ENCODE measurements around the gene DCLK2. TPM values are rescaled to one million over a fixed set of nuclear protein-coding genes. Genes with fewer than 3 reads are reported as not detected.

The DCLK2 gene
- total RNA-seq, 1 experiment from 2014 or later, result 1.2 TPM

DNA sequence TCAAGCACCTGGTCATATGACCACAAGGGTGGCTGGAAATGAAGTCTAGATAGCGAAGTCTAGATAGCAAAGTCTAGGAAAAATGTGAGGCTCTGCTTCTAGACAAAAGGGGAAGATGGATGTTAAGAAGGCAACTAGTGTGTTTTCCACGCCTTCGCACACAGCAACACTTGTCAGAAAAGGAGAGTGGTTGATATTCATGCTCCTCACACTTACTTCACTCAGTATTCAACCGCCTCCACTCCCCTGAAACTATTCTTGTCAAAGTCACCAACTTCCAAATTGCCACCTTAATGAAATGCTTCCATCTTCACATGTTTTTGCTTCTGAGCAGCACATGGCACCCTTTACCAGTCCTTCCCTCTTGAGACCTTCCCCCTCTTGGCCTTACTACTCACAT lies 27.7 kb upstream of the DCLK2 start:
- intact Hi-C loops (cut with micrococcal nuclease), result no loop called here
- no TSS peak for BruUV-seq (replicated peaks)
- H3K9ac ChIP-seq (ENCODE audit: low read length), result no peak overlapping the region
- H3K9me3 ChIP-seq (ENCODE audit: low read length), result no peaks in the 10 kb centered on the region
- no peak overlapping the region for H3K4me2 ChIP-seq (ENCODE audit: low read length)
- ATAC-seq (no peak), DNase-seq (no peak)
- no peaks in the 10 kb centered on the region for H3F3A ChIP-seq (ENCODE audit: low read length, unreplicated experiment)
- H3K4me1 ChIP-seq (ENCODE audit: insufficient read depth, low read length), result no peaks in the 10 kb centered on the region
- H3K4me3 ChIP-seq (ENCODE audit: low read length), result no peak overlapping the region
- ChIA-PET CTCF (no interaction called here), POLR2A (ENCODE audit: unreplicated experiment) (no interaction called here)
- H3K36me3 ChIP-seq (ENCODE audit: low read depth, low read length), result no peaks in the 10 kb centered on the region
- H3K27ac ChIP-seq (ENCODE audit: low read length), result no peak overlapping the region
- no peaks in the 10 kb centered on the region for H3K79me2 ChIP-seq (ENCODE audit: low read length)
- H4K20me1 ChIP-seq (ENCODE audit: low read length), result no peaks in the 10 kb centered on the region
- no peaks in the 10 kb centered on the region for H3K27me3 ChIP-seq (ENCODE audit: low read length)
- TF ChIP-seq, protein P1, sequence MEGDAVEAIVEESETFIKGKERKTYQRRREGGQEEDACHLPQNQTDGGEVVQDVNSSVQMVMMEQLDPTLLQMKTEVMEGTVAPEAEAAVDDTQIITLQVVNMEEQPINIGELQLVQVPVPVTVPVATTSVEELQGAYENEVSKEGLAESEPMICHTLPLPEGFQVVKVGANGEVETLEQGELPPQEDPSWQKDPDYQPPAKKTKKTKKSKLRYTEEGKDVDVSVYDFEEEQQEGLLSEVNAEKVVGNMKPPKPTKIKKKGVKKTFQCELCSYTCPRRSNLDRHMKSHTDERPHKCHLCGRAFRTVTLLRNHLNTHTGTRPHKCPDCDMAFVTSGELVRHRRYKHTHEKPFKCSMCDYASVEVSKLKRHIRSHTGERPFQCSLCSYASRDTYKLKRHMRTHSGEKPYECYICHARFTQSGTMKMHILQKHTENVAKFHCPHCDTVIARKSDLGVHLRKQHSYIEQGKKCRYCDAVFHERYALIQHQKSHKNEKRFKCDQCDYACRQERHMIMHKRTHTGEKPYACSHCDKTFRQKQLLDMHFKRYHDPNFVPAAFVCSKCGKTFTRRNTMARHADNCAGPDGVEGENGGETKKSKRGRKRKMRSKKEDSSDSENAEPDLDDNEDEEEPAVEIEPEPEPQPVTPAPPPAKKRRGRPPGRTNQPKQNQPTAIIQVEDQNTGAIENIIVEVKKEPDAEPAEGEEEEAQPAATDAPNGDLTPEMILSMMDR (conservative IDR thresholded peaks at IDR 0.05; ENCODE audit: low read depth, low read length), result no peak
- TF ChIP-seq EZH2 (IDR thresholded peaks at IDR 0.05; ENCODE audit: low read length, unreplicated experiment), result no peak
- no peak for TF ChIP-seq EZH2phosphoT487 (IDR thresholded peaks at IDR 0.05; ENCODE audit: borderline replicate concordance, low read length)
- H2AFZ ChIP-seq (ENCODE audit: low read length), result no peak overlapping the region
- no peaks in the 10 kb centered on the region for H3K9me2 ChIP-seq (replicated peaks; ENCODE audit: low read length)

DNA sequence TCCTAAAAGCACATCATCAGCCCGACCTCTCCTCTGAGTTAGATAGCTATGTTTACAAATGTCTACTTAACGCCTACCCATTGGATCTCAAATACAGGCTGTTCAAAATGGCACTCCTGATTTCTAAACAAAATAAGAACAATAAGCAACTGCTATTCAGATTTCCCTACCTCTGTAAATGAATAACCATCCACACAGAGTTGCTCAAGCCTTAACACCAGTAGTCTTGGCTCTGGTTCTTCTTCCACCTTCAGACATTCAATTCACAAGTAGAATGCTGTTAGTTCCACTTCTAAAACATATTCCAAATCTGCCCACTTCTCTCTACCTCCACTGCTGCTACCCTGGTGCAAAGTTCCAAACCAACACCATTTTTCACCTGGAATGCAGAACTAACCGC lies 27.1 kb upstream of the DCLK2 start:
- no peak overlapping the region for H3K27ac ChIP-seq (ENCODE audit: low read length)
- no peaks in the 10 kb centered on the region for H3K27me3 ChIP-seq (ENCODE audit: low read length)
- no peak for TF ChIP-seq EZH2phosphoT487 (IDR thresholded peaks at IDR 0.05; ENCODE audit: borderline replicate concordance, low read length)
- TF ChIP-seq, protein P1 (conservative IDR thresholded peaks at IDR 0.05; ENCODE audit: low read depth, low read length), result no peak
- no peak for TF ChIP-seq EZH2 (IDR thresholded peaks at IDR 0.05; ENCODE audit: low read length, unreplicated experiment)
- H3K9ac ChIP-seq (ENCODE audit: low read length), result no peak overlapping the region
- ATAC-seq (no peak), DNase-seq (no peak)
- ChIA-PET POLR2A (ENCODE audit: unreplicated experiment) (no interaction called here), CTCF (no interaction called here)
- H3K4me1 ChIP-seq (ENCODE audit: insufficient read depth, low read length), result no peaks in the 10 kb centered on the region
- H4K20me1 ChIP-seq (ENCODE audit: low read length), result no peaks in the 10 kb centered on the region
- H3F3A ChIP-seq (ENCODE audit: low read length, unreplicated experiment), result no peaks in the 10 kb centered on the region
- H3K79me2 ChIP-seq (ENCODE audit: low read length), result no peaks in the 10 kb centered on the region
- no peaks in the 10 kb centered on the region for H3K9me2 ChIP-seq (replicated peaks; ENCODE audit: low read length)
- intact Hi-C loops (cut with micrococcal nuclease), result no loop called here
- no peak overlapping the region for H3K4me2 ChIP-seq (ENCODE audit: low read length)
- no peaks in the 10 kb centered on the region for H3K36me3 ChIP-seq (ENCODE audit: low read depth, low read length)
- H2AFZ ChIP-seq (ENCODE audit: low read length), result no peak overlapping the region
- BruUV-seq (replicated peaks), result no TSS peak
- no peak overlapping the region for H3K4me3 ChIP-seq (ENCODE audit: low read length)
- H3K9me3 ChIP-seq (ENCODE audit: low read length), result no peaks in the 10 kb centered on the region

DNA sequence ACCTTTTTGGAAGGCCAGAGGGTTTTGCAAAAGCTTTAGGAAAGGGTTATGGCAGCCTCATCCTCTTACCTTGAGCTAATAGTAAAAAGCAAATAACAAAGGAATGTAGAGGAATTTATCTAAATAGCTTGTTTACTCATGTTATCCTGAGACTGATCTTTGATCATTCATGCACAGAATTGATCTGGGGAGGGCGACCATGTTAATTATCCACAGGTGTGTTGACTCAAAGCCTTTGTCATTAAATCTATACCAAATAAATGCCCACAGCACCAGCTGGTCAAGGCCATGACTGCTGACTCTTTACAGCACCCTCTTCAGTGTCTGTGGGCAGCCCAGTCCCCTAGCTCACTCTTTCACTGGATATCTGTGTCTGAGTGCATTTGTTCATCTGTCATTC lies 22.8 kb upstream of the DCLK2 start:
- intact Hi-C loops (cut with micrococcal nuclease), result no loop called here
- H3K9me2 ChIP-seq (replicated peaks; ENCODE audit: low read length), result no peaks in the 10 kb centered on the region
- DNase-seq (no peak), ATAC-seq (no peak)
- H3K9ac ChIP-seq (ENCODE audit: low read length), result no peak overlapping the region
- H3K36me3 ChIP-seq (ENCODE audit: low read depth, low read length), result no peaks in the 10 kb centered on the region
- no peaks in the 10 kb centered on the region for H3K79me2 ChIP-seq (ENCODE audit: low read length)
- ChIA-PET POLR2A (ENCODE audit: unreplicated experiment) (no interaction called here), CTCF (no interaction called here)
- TF ChIP-seq EZH2phosphoT487 (IDR thresholded peaks at IDR 0.05; ENCODE audit: borderline replicate concordance, low read length) (no peak), EZH2 (IDR thresholded peaks at IDR 0.05; ENCODE audit: low read length, unreplicated experiment) (no peak)
- TF ChIP-seq, protein P1 (conservative IDR thresholded peaks at IDR 0.05; ENCODE audit: low read depth, low read length), result no peak
- no peak overlapping the region for H3K4me2 ChIP-seq (ENCODE audit: low read length)
- H2AFZ ChIP-seq (ENCODE audit: low read length), result no peak overlapping the region
- H3K27ac ChIP-seq (ENCODE audit: low read length), result no peak overlapping the region
- H4K20me1 ChIP-seq (ENCODE audit: low read length), result no peaks in the 10 kb centered on the region
- H3F3A ChIP-seq (ENCODE audit: low read length, unreplicated experiment), result no peaks in the 10 kb centered on the region
- no peaks in the 10 kb centered on the region for H3K9me3 ChIP-seq (ENCODE audit: low read length)
- no TSS peak for BruUV-seq (replicated peaks)
- H3K27me3 ChIP-seq (ENCODE audit: low read length), result no peaks in the 10 kb centered on the region
- no peak overlapping the region for H3K4me3 ChIP-seq (ENCODE audit: low read length)
- H3K4me1 ChIP-seq (ENCODE audit: insufficient read depth, low read length), result no peaks in the 10 kb centered on the region
